ENCODE measurements around the gene RBM43.

DNA sequence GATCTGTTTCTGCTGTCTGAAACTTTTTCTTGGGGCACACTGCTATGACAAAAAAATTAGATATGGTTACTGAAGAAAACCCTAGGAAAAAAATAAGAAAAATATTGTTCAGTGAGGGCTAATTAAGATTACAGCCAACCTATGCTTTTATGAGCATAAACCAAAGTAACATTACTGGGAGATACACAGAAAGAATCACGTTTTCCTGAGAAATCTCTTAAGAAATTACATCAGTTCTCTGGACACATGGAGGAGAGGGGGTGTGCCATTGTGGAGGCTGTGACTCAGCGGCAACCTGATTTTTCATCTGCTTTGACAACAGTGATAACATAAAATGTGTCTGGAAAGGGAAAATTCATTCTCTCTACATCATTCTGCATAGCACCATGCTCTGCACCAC is 41.2 kb upstream of the RBM43 start:
- TF ChIP-seq, protein P1, sequence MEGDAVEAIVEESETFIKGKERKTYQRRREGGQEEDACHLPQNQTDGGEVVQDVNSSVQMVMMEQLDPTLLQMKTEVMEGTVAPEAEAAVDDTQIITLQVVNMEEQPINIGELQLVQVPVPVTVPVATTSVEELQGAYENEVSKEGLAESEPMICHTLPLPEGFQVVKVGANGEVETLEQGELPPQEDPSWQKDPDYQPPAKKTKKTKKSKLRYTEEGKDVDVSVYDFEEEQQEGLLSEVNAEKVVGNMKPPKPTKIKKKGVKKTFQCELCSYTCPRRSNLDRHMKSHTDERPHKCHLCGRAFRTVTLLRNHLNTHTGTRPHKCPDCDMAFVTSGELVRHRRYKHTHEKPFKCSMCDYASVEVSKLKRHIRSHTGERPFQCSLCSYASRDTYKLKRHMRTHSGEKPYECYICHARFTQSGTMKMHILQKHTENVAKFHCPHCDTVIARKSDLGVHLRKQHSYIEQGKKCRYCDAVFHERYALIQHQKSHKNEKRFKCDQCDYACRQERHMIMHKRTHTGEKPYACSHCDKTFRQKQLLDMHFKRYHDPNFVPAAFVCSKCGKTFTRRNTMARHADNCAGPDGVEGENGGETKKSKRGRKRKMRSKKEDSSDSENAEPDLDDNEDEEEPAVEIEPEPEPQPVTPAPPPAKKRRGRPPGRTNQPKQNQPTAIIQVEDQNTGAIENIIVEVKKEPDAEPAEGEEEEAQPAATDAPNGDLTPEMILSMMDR (tag by site-specific recombination; IDR thresholded peaks at IDR 0.05) = no peak
- no peak for TF ChIP-seq ZNF274 (IDR thresholded peaks at IDR 0.05; ENCODE audit: low read length)
- no peak for TF ChIP-seq ZNF274 (tag by site-specific recombination; IDR thresholded peaks at IDR 0.05; ENCODE audit: borderline replicate concordance)
- TF ChIP-seq, protein P2, sequence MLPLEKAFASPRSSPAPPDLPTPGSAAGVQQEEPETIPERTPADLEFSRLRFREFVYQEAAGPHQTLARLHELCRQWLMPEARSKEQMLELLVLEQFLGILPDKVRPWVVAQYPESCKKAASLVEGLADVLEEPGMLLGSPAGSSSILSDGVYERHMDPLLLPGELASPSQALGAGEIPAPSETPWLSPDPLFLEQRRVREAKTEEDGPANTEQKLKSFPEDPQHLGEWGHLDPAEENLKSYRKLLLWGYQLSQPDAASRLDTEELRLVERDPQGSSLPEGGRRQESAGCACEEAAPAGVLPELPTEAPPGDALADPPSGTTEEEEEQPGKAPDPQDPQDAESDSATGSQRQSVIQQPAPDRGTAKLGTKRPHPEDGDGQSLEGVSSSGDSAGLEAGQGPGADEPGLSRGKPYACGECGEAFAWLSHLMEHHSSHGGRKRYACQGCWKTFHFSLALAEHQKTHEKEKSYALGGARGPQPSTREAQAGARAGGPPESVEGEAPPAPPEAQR (tag by site-specific recombination; IDR thresholded peaks at IDR 0.05) = no peak
- TF ChIP-seq ZNF658 (tag by site-specific recombination; IDR thresholded peaks at IDR 0.05) = no peak
- no peak for TF ChIP-seq ZBTB8A (tag by site-specific recombination; IDR thresholded peaks at IDR 0.05)
- no peak for TF ChIP-seq ZNF394 (tag by site-specific recombination; IDR thresholded peaks at IDR 0.05; ENCODE audit: borderline replicate concordance)
- TF ChIP-seq SETDB1 (IDR thresholded peaks at IDR 0.05; ENCODE audit: insufficient read length, low read length) = no peak
- TF ChIP-seq, protein P3, sequence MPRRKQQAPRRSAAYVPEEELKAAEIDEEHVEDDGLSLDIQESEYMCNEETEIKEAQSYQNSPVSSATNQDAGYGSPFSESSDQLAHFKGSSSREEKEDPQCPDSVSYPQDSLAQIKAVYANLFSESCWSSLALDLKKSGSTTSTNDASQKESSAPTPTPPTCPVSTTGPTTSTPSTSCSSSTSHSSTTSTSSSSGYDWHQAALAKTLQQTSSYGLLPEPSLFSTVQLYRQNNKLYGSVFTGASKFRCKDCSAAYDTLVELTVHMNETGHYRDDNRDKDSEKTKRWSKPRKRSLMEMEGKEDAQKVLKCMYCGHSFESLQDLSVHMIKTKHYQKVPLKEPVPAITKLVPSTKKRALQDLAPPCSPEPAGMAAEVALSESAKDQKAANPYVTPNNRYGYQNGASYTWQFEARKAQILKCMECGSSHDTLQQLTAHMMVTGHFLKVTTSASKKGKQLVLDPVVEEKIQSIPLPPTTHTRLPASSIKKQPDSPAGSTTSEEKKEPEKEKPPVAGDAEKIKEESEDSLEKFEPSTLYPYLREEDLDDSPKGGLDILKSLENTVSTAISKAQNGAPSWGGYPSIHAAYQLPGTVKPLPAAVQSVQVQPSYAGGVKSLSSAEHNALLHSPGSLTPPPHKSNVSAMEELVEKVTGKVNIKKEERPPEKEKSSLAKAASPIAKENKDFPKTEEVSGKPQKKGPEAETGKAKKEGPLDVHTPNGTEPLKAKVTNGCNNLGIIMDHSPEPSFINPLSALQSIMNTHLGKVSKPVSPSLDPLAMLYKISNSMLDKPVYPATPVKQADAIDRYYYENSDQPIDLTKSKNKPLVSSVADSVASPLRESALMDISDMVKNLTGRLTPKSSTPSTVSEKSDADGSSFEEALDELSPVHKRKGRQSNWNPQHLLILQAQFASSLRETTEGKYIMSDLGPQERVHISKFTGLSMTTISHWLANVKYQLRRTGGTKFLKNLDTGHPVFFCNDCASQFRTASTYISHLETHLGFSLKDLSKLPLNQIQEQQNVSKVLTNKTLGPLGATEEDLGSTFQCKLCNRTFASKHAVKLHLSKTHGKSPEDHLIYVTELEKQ (tag by site-specific recombination; IDR thresholded peaks at IDR 0.05; ENCODE audit: borderline replicate concordance) = no peak
- TF ChIP-seq ZNF350 (tag by site-specific recombination; IDR thresholded peaks at IDR 0.05) = no peak
- TF ChIP-seq ZBTB7A (tag by site-specific recombination; IDR thresholded peaks at IDR 0.05; ENCODE audit: low read depth) = no peak
- no peak for TF ChIP-seq SCRT1 (tag by site-specific recombination; IDR thresholded peaks at IDR 0.05; ENCODE audit: borderline replicate concordance)

Data from HEK293 (cell line).